DOHH2 (cell line): ENCODE data around the gene MYBPC2.
A peak's percentile ranks its signal among the peaks of the same experiment; 100 is the strongest.

Experiments
- H3F3A ChIP-seq: fragments of 200-600 bp; sonication (generic), shearing (Covaris generic); 2 replicates; pipeline ENCODE4 v1.6.0; 2016; ENCODE audit warnings: antibody characterized with exemption, mild to moderate bottlenecking; ENCODE audit not compliant: control insufficient read depth, insufficient read depth
- H3K27ac ChIP-seq: fragments of 200-600 bp; sonication (generic); 2 replicates; pipeline ENCODE4 v1.5.1; 2014; ENCODE audit warnings: low read depth, mild to moderate bottlenecking, low read length, moderate library complexity
- H3K27me3 ChIP-seq: fragments of 200-600 bp; sonication (generic); 2 replicates; pipeline ENCODE4 v1.6.1; 2014; ENCODE audit warnings: mild to moderate bottlenecking, low read length, mixed read lengths; ENCODE audit not compliant: control insufficient read depth
- H3K36me3 ChIP-seq: fragments of 200-600 bp; sonication (generic); 2 replicates; pipeline ENCODE4 v1.6.1; 2014; ENCODE audit warnings: mild to moderate bottlenecking, low read length, moderate library complexity, mixed read lengths; ENCODE audit not compliant: control insufficient read depth
- H3K4me1 ChIP-seq: fragments of 200-600 bp; sonication (generic); 2 replicates; pipeline ENCODE4 v1.6.1; 2014; ENCODE audit warnings: mild to moderate bottlenecking, low read length, mixed read lengths; ENCODE audit not compliant: control insufficient read depth
- H3K4me2 ChIP-seq: fragments of 200-600 bp; sonication (generic); 2 replicates; pipeline ENCODE4 v1.6.0; 2014; ENCODE audit warnings: mild to moderate bottlenecking, low read length, moderate library complexity
- H3K4me3 ChIP-seq: fragments of 200-600 bp; sonication (generic); 2 replicates; pipeline ENCODE4 v1.5.1; 2014; ENCODE audit warnings: mild to moderate bottlenecking, low read length, mixed read lengths
- H3K79me2 ChIP-seq: fragments of 200-600 bp; sonication (generic); 2 replicates; pipeline ENCODE4 v1.6.1; 2014; ENCODE audit warnings: mild to moderate bottlenecking, low read length, mixed read lengths; ENCODE audit not compliant: control insufficient read depth
- H3K9me2 ChIP-seq: fragments of 200-600 bp; sonication (generic); replicated peaks from 2 replicates; pipeline ENCODE4 v1.6.1; 2014; ENCODE audit warnings: mild to moderate bottlenecking, low read length, mixed read lengths; ENCODE audit not compliant: control insufficient read depth
- H3K9me3 ChIP-seq: fragments of 200-600 bp; sonication (generic); 2 replicates; pipeline ENCODE4 v1.6.1; 2014; ENCODE audit warnings: antibody characterized with exemption, low read length, mixed read lengths; ENCODE audit not compliant: control insufficient read depth, insufficient read depth
- H4K20me1 ChIP-seq: fragments of 200-600 bp; sonication (generic); 2 replicates; pipeline ENCODE4 v1.6.0; 2014; ENCODE audit warnings: low read depth, mild to moderate bottlenecking, antibody characterized with exemption, low read length, moderate library complexity; ENCODE audit not compliant: control insufficient read depth, insufficient read depth
- CTCF ChIP-seq: fragments of 200-600 bp; sonication (generic); IDR thresholded peaks from one replicate; pipeline ENCODE4 v1.5.1; 2014; ENCODE audit warnings: antibody characterized with exemption, mild to moderate bottlenecking, low read depth, low read length; ENCODE audit not compliant: poor library complexity, severe bottlenecking
- EZH2phosphoT487 ChIP-seq: fragments of 200-600 bp; sonication (generic); IDR thresholded peaks from 2 replicates; pipeline ENCODE4 v1.6.1; 2017; ENCODE audit warnings: borderline replicate concordance, mild to moderate bottlenecking, antibody characterized with exemption, low read length, moderate library complexity, mixed read lengths

The MYBPC2 gene

DNA sequence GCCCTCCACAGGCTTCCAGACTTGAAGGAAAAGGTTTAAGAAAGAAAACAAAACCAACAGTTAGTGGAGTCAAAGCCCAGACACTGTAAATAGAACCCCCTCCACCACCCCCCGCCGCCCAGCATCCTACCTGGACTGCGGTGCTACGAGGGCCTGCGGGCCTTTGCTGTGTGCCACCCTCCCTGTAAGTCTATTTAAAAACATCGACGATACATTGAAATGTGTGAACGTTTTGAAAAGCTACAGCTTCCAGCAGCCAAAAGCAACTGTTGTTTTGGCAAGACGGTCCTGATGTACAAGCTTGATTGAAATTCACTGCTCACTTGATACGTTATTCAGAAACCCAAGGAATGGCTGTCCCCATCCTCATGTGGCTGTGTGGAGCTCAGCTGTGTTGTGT, 50.2 kb downstream of the MYBPC2 start:
- H3K27ac ChIP-seq: no peak overlapping the region
- no peaks in the 10 kb centered on the region for H3F3A ChIP-seq
- H3K9me3 ChIP-seq: peaks cover 13% of the 10 kb centered on the region; the same call in 1 of the 2 replicates
- no peak overlapping the region for H3K4me3 ChIP-seq
- no peak overlapping the region for H3K4me2 ChIP-seq
- H3K27me3 ChIP-seq: no peaks in the 10 kb centered on the region
- no peaks in the 10 kb centered on the region for H3K9me2 ChIP-seq
- H4K20me1 ChIP-seq: peaks cover 2% of the 10 kb centered on the region
- H3K4me1 ChIP-seq: peaks cover 10% of the 10 kb centered on the region
- peaks cover 24% of the 10 kb centered on the region for H3K79me2 ChIP-seq
- peaks cover 63% of the 10 kb centered on the region for H3K36me3 ChIP-seq
- TF ChIP-seq EZH2phosphoT487 (no peak), CTCF (no peak)

- H3K27me3 ChIP-seq: no peaks in the 10 kb centered on the region
- no peaks in the 10 kb centered on the region for H4K20me1 ChIP-seq
- no peak for TF ChIP-seq CTCF
- TF ChIP-seq EZH2phosphoT487: no peak
- peaks cover 8% of the 10 kb centered on the region; the same call in 1 of the 2 replicates for H3K9me3 ChIP-seq
- no peak overlapping the region for H3K4me2 ChIP-seq
- H3F3A ChIP-seq: 0 out of 2 replicates have a peak, but pooled peaks cover 5% of the 10 kb centered on the region
- peaks cover 38% of the 10 kb centered on the region for H3K36me3 ChIP-seq
- H3K27ac ChIP-seq: no peak overlapping the region
- no peak overlapping the region for H3K4me3 ChIP-seq
- H3K9me2 ChIP-seq: no peaks in the 10 kb centered on the region
- H3K79me2 ChIP-seq: no peaks in the 10 kb centered on the region; the same call in 1 of the 2 replicates
- peaks cover 19% of the 10 kb centered on the region for H3K4me1 ChIP-seq
Measured at GRCh38 chr19:50485284-50485955, 52.7 kb downstream of the MYBPC2 start.

- Histone ChIP-seq H3F3A (peaks cover 11% of the 10 kb centered on the region), H3K27ac (no peak overlapping the region), H3K79me2 (no peaks in the 10 kb centered on the region), H3K9me2 (no peaks in the 10 kb centered on the region), H3K36me3 (peaks cover 24% of the 10 kb centered on the region), H3K27me3 (no peaks in the 10 kb centered on the region), H3K4me1 (peaks cover 23% of the 10 kb centered on the region), H3K4me3 (no peak overlapping the region), H4K20me1 (no peaks in the 10 kb centered on the region), H3K4me2 (no peak overlapping the region; the same call in 1 of the 2 replicates), H3K9me3 (peaks cover 8% of the 10 kb centered on the region; the same call in 1 of the 2 replicates)
- peak; percentile 91 for TF ChIP-seq CTCF
- no peak for TF ChIP-seq EZH2phosphoT487
Measured at GRCh38 chr19:50486823-50487515, 54.3 kb downstream of the MYBPC2 start.
